Transverse colon (tissue), 4 donors: ENCODE data around the gene IDS. TPM values are rescaled to one million over a fixed set of nuclear protein-coding genes. Genes with fewer than 3 reads are reported as not detected.

Experiments
- DNase-seq: peaks from one replicate; pipeline ENCODE4 v3.0.0-alpha.2; 2019
- H3K27ac ChIP-seq, 4 donors: fragments of 200-600 bp; sonication (generic); 2 replicates each; pipeline ENCODE4 v1.5.1; 2016 to 2018; ENCODE audit warnings: inconsistent platforms in 4 of 4
- H3K27me3 ChIP-seq: fragments of 200-600 bp; sonication (generic); 2 replicates; pipeline ENCODE4 v1.5.1; 2017; ENCODE audit warnings: inconsistent platforms
- H3K36me3 ChIP-seq, 4 donors: fragments of 200-600 bp; sonication (generic); 2 replicates each; pipeline ENCODE4 v1.5.1; 2017 to 2019; ENCODE audit warnings: inconsistent platforms in 4 of 4
- H3K4me1 ChIP-seq, 4 donors: fragments of 200-600 bp; sonication (generic); 2 replicates each; pipeline ENCODE4 v1.5.1; 2017 to 2020; ENCODE audit warnings: inconsistent platforms in 4 of 4
- H3K4me3 ChIP-seq, 4 donors: fragments of 200-600 bp; sonication (generic); 1 replicate in 1 of 4; 2 replicates in 3 of 4; pipeline versions ENCODE4 v1.5.1 to v1.6.1; 2017 to 2019; ENCODE audit warnings: inconsistent platforms in 4 of 4
- H3K9me3 ChIP-seq, 2 donors: fragments of 200-600 bp; sonication (generic); 2 replicates each; pipeline ENCODE4 v1.5.1; 2017 to 2019; ENCODE audit warnings: inconsistent platforms in 2 of 2
- EP300 ChIP-seq: sonication (generic); formaldehyde crosslinking; IDR thresholded peaks from one replicate; pipeline ENCODE4 v1.6.1; 2017; ENCODE audit warnings: antibody characterized with exemption, low read depth
- POLR2A ChIP-seq: fragments of 450-650 bp; IDR thresholded peaks from one replicate; pipeline ENCODE4 v1.6.1; 2016; ENCODE audit warnings: antibody characterized with exemption, mild to moderate bottlenecking, moderate library complexity
- POLR2AphosphoS5 ChIP-seq, 3 donors: sonication (generic); formaldehyde crosslinking; IDR thresholded peaks; one replicate each; pipeline ENCODE4 v1.6.1; 2016; ENCODE audit warnings: antibody characterized with exemption in 3 of 3
- WGBS, 2 donors: methylation state at CpG; one replicate each; pipeline ENCODE4 v1.1.5; 2018; ENCODE audit warnings: low coverage in 1 of 2; 5-methylcytosine and 5-hydroxymethylcytosine counted together
- in situ Hi-C, 4 donors: fragments of 200-750 bp; cut with MboI; loops; one replicate each; pipeline versions ENCODE4 v1.15.0 to v1.15.1; 2017; ENCODE audit warnings: low sequenced_read_pairs in 3 of 4, low pct_ligation_motif_present in 1 of 4, low pct_unique_long_range_greater_than_20kb in 1 of 4
- intact Hi-C: fragments of 100-400 bp; cut with DNase I; formaldehyde crosslinking; loops from one replicate; pipeline ENCODE4 v1.15.1; 2023; ENCODE audit warnings: low total_unique reads
- total RNA-seq, 4 donors: library from RNA; depleted of rRNA; stranded (reverse); fragments of >200 nt; gene quantifications; one replicate each; pipeline ENCODE4 v1.1.0, GENCODE V29; 2016
- TF ChIP-seq, protein P1 (sequence below), 5 experiments: fragments of 200-600 bp in 3 of 5; fragments of 450-650 bp in 2 of 5; sonication (generic) in 3 of 5; IDR thresholded peaks; 1 replicate in 2 of 5; 2 replicates in 3 of 5; pipeline ENCODE4 v1.5.1; 2016 to 2017; ENCODE audit warnings: antibody characterized with exemption in 5 of 5, inconsistent platforms in 3 of 5, mild to moderate bottlenecking in 2 of 5, moderate library complexity in 1 of 5

The IDS gene
- total RNA-seq, 4 donors from 2014 or later, result 52.5 to 137 (median 59.2) TPM

DNA sequence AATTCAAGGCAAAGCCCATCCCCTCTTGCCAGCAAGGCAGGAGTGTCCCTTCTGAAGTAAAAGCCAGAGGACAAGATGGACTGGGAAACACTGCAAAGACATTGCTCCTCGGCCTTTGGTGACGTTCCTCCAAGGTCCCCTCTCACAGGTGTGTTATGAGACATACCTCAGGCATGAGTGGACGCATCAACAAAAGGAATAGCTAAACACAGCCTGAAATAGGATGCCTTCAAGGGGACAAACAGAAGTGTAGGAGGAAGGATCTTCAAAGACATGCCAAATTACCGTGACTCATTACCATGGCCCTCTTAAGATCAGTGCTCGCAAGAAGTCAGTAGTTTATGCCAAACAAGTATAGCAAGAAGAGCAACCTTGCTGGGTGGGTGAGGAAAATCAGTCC lies 6.0 kb upstream of the IDS start:
- no peak for DNase-seq
- no peak overlapping the region for H3K4me3 ChIP-seq
- in situ Hi-C loops, result loop anchor here in 3 of 4 donors (25.0 kb wide), 2 partner anchors 101 to 126 kb away; partner anchors contain the start of gene TMEM185A (in 1 of the 3)
- no peaks in the 10 kb centered on the region for H3K9me3 ChIP-seq
- H3K4me1 ChIP-seq, result no peaks in the 10 kb centered on the region
- 45 to 76% methylated on average over 2 to 5 of the region's 5 CpGs for WGBS, 2 donors
- no peak overlapping the region for H3K27ac ChIP-seq
- TF ChIP-seq, protein P1, sequence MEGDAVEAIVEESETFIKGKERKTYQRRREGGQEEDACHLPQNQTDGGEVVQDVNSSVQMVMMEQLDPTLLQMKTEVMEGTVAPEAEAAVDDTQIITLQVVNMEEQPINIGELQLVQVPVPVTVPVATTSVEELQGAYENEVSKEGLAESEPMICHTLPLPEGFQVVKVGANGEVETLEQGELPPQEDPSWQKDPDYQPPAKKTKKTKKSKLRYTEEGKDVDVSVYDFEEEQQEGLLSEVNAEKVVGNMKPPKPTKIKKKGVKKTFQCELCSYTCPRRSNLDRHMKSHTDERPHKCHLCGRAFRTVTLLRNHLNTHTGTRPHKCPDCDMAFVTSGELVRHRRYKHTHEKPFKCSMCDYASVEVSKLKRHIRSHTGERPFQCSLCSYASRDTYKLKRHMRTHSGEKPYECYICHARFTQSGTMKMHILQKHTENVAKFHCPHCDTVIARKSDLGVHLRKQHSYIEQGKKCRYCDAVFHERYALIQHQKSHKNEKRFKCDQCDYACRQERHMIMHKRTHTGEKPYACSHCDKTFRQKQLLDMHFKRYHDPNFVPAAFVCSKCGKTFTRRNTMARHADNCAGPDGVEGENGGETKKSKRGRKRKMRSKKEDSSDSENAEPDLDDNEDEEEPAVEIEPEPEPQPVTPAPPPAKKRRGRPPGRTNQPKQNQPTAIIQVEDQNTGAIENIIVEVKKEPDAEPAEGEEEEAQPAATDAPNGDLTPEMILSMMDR (IDR thresholded peaks at IDR 0.05), result no peak
- TF ChIP-seq EP300 (no peak), POLR2AphosphoS5 (IDR thresholded peaks at IDR 0.05) (no peak), POLR2A (no peak)
- H3K27me3 ChIP-seq, result no peaks in the 10 kb centered on the region
- intact Hi-C loops, result no loop called here
- no peaks in the 10 kb centered on the region for H3K36me3 ChIP-seq

DNA sequence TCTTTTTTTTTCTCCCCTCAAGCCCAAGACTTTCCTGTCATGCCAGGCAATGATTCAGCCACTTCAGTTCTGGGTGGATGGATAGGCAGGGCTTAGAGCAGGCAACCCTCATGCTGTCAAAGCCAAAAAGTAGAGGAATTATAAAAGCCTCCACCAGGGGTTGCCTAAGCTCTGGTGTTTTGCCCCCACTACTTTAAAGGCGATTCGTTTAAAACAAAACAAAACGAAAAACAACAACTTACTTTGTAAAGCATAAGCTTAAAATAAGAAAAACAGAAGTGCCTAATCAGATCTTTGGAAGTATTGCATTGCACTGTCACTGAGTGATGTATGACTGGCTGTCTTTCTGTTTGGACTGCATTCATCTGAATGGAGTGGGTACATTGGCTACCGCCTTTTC lies 5.3 kb upstream of the IDS start:
- H3K27me3 ChIP-seq, result no peaks in the 10 kb centered on the region
- H3K27ac ChIP-seq, result no peak overlapping the region
- no peaks in the 10 kb centered on the region for H3K36me3 ChIP-seq
- H3K9me3 ChIP-seq, result no peaks in the 10 kb centered on the region
- no peak for DNase-seq
- no peak overlapping the region for H3K4me3 ChIP-seq
- in situ Hi-C loops (loop anchor here in 3 of 4 donors (25.0 kb wide), 2 partner anchors 102 to 127 kb away; partner anchors contain the start of gene TMEM185A (in 1 of the 3)), intact Hi-C loops (no loop called here)
- 55 to 57% methylated on average over 1 to 4 of the region's 4 CpGs for WGBS, 2 donors
- TF ChIP-seq EP300, result no peak
- no peak for TF ChIP-seq POLR2A
- TF ChIP-seq POLR2AphosphoS5 (IDR thresholded peaks at IDR 0.05), result no peak
- TF ChIP-seq, protein P1 (IDR thresholded peaks at IDR 0.05), result no peak
- H3K4me1 ChIP-seq, result peaks cover 0 to 4% (median 2%) of the 10 kb centered on the region in 4 donors

DNA sequence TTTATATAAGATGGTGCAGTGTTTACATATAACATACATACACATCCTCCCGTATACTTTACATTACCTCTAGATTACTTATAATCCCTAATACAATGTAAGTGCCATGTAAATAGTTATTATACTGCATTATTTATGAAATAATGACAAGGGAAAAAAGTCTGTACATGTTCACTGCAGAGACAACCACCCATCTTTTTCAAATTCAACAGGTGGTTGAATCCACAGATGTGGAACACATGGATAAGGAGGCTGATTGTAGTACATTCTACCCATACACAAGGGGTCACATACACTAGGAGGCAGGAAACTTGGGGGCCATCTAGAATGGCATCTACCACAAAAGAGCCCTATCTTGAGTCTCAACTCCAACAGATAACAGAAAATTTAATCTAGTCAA lies 3.4 kb upstream of the IDS start:
- intact Hi-C loops (no loop called here), in situ Hi-C loops (loop anchor here in 3 of 4 donors (25.0 kb wide), 2 partner anchors 104 to 129 kb away; partner anchors contain the start of gene TMEM185A (in 1 of the 3))
- 58% methylated on average over 1 of the region's 1 CpG; no CpG with 5 or more reads in 1 of the 2 donors for WGBS, 2 donors
- no peak for DNase-seq
- Histone ChIP-seq H3K9me3 (no peaks in the 10 kb centered on the region), H3K27me3 (no peaks in the 10 kb centered on the region), H3K4me1 (peaks cover 0 to 11% (median 3%) of the 10 kb centered on the region in 4 donors), H3K36me3 (no peaks in the 10 kb centered on the region), H3K4me3 (no peak overlapping the region), H3K27ac (no peak overlapping the region)
- no peak for TF ChIP-seq EP300
- no peak for TF ChIP-seq POLR2AphosphoS5 (IDR thresholded peaks at IDR 0.05)
- no peak for TF ChIP-seq POLR2A
- TF ChIP-seq, protein P1 (IDR thresholded peaks at IDR 0.05), result no peak

DNA sequence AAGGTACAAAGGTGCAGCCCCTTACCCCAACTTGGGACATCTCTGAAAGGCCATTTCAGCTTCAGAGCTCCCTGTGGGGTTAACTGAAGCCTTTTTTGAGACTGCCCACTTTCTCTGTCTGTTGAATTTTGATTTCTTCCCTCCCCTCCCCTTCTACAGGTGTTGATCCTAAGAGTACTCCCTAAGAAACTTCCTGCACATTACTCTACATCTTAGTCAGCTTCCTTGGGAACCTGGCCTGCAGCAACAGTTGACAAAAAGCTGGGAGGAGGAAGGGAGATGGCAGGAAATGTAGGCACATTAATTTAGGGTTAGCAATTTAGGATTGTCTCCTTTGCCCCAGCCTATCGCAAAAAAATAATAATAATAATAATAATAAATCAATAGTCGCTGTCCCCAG lies 1.2 kb upstream of the IDS start:
- in situ Hi-C loops, result loop anchor here in 3 of 4 donors (25.0 kb wide), 2 partner anchors 106 to 131 kb away; partner anchors contain the start of gene TMEM185A (in 1 of the 3)

More for the DNA sequence above, 1.2 kb upstream of the IDS start:
- H3K27ac ChIP-seq, result no peak overlapping the region
- H3K4me1 ChIP-seq, result peaks cover 0 to 11% (median 3%) of the 10 kb centered on the region in 4 donors
- 88% methylated on average over 2 of the region's 2 CpGs; no CpG with 5 or more reads in 1 of the 2 donors for WGBS, 2 donors
- intact Hi-C loops, result no loop called here
- H3K27me3 ChIP-seq, result no peaks in the 10 kb centered on the region
- no peaks in the 10 kb centered on the region for H3K36me3 ChIP-seq
- TF ChIP-seq, protein P1 (IDR thresholded peaks at IDR 0.05), result no peak
- no peak for TF ChIP-seq POLR2A
- TF ChIP-seq EP300, result no peak
- TF ChIP-seq POLR2AphosphoS5 (IDR thresholded peaks at IDR 0.05), result no peak
- H3K9me3 ChIP-seq, result no peaks in the 10 kb centered on the region
- no peak for DNase-seq
- no peak overlapping the region for H3K4me3 ChIP-seq
